IPS-18a (cell line): ENCODE results near the gene CNOT8.
A peak's percentile ranks its signal among the peaks of the same experiment; 100 is the strongest.

Source experiments
- H3K27ac ChIP-seq: one replicate; pipeline ENCODE4 v1.5.1; 2013; ENCODE audit warnings: low read length
- H3K27me3 ChIP-seq: one replicate; pipeline ENCODE4 v1.6.1; 2013; ENCODE audit warnings: mild to moderate bottlenecking, low read length; ENCODE audit not compliant: control insufficient read depth, insufficient read depth
- H3K36me3 ChIP-seq: one replicate; pipeline ENCODE4 v1.6.1; 2013; ENCODE audit warnings: low read depth, low read length; ENCODE audit not compliant: control insufficient read depth
- H3K4me1 ChIP-seq: one replicate; pipeline ENCODE4 v1.6.1; 2013; ENCODE audit warnings: low read depth, low read length; ENCODE audit not compliant: control insufficient read depth
- H3K4me3 ChIP-seq: one replicate; pipeline ENCODE4 v1.5.1; 2013; ENCODE audit warnings: low read length
- H3K9ac ChIP-seq: one replicate; pipeline ENCODE4 v1.6.1; 2013; ENCODE audit warnings: mild to moderate bottlenecking, low read length, moderate library complexity
- H3K9me3 ChIP-seq: one replicate; pipeline ENCODE4 v1.6.1; 2013; ENCODE audit warnings: low read depth, low read length; ENCODE audit not compliant: control insufficient read depth

The CNOT8 gene

DNA sequence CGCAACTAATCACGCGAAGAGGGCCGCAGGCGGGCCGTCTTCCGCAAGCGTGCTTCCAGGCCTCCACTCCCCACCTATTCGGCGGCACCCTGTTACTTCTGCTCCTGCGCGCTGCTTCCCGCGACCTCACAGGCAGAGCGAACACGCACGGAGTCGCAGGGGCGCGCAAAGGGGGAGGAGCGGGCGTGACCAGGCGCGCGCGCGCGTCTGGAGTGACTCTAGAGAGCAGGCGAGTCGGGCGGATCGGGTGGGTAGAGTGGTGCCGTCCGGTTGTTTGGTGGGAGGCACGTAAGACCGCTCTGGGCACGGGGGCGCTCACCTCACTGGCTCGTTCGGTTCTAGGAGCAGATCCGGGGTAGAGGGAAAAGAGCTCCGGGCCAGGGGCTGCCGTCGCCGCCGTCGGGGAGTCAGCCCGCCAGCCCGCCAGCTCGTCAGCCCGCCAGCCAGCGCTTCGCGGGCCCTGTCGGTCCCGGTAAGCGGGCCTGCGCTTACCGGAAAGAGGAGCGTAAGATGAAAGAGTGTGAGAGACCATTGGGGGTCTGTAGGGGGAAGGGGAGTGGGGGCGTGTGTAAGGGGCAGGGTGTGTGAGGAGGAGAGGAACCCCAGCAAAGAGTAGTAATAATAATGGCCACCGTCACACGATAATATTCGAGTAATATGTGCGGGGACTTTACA lies at the start of gene CNOT8:
Gene CNOT8, plus strand, starts transcription at position 331 of the 675 bp plus-strand sequence. CDS start 4,652 bp downstream, outside the sequence.
- H3K36me3 ChIP-seq, result peaks cover 5% of the 10 kb centered on the region
- peak within 1 kb of the TSS; percentile 94 for H3K4me3 ChIP-seq
- peaks cover 10% of the 10 kb centered on the region for H3K4me1 ChIP-seq
- peak within 1 kb of the TSS; percentile 92 for H3K27ac ChIP-seq
- H3K27me3 ChIP-seq, result no peaks in the 10 kb centered on the region
- peak within 1 kb of the TSS; percentile 97 for H3K9ac ChIP-seq
- H3K9me3 ChIP-seq, result no peaks in the 10 kb centered on the region

DNA sequence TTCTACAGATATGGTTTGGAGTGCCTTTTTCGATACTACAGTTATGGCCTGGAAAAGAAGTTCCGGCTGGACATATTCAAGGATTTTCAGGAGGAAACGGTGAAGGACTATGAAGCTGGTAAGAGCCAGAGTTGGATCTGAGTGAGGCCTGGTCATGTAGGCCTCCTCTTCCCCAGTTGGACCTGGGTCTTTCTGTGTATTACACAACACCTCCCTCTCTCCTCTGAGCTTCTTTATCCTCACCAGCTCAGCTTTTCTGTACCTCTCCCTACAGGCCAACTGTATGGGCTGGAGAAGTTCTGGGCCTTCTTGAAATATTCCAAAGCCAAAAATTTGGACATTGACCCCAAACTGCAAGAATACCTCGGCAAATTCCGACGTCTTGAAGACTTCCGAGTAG lies 47.2 kb upstream of the CNOT8 start:
- no peaks in the 10 kb centered on the region for H3K4me1 ChIP-seq
- H3K9ac ChIP-seq, result no peak overlapping the region
- H3K36me3 ChIP-seq, result peaks cover 91% of the 10 kb centered on the region
- no peak overlapping the region for H3K27ac ChIP-seq
- no peaks in the 10 kb centered on the region for H3K9me3 ChIP-seq
- no peaks in the 10 kb centered on the region for H3K27me3 ChIP-seq
- no peak overlapping the region for H3K4me3 ChIP-seq

GRCh38 chr5:154811653-154812465 lies 46.6 kb upstream of the CNOT8 start:
- peaks cover 91% of the 10 kb centered on the region for H3K36me3 ChIP-seq
- no peaks in the 10 kb centered on the region for H3K9me3 ChIP-seq
- no peak overlapping the region for H3K27ac ChIP-seq
- H3K27me3 ChIP-seq, result no peaks in the 10 kb centered on the region
- no peak overlapping the region for H3K4me3 ChIP-seq
- H3K4me1 ChIP-seq, result no peaks in the 10 kb centered on the region
- no peak overlapping the region for H3K9ac ChIP-seq

- no peak overlapping the region for H3K9ac ChIP-seq
- no peaks in the 10 kb centered on the region for H3K4me1 ChIP-seq
- no peak overlapping the region for H3K27ac ChIP-seq
- H3K4me3 ChIP-seq, result no peak overlapping the region
- no peaks in the 10 kb centered on the region for H3K9me3 ChIP-seq
- H3K36me3 ChIP-seq, result peaks cover 88% of the 10 kb centered on the region
- no peaks in the 10 kb centered on the region for H3K27me3 ChIP-seq
These were observed 45.3 kb upstream of the CNOT8 start for GRCh38 chr5:154813158-154813557.

DNA sequence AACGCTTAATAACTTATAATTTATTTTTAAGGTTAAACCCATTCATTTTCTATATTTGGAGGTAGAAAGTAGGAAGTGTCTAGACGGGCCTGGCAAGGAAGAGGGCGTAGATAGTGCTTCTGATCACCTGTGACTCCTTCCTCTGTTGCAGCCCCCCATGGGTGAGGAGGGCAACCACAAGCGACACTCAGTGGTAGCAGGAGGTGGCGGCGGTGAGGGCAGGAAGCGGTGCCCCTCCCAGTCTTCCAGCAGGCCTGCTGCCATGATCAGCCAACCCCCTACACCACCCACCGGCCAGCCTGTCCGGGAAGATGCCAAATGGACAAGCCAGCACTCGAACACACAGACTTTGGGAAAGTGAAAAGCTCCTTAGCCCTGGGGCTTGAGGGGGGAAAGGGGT lies 44.7 kb upstream of the CNOT8 start:
- Histone ChIP-seq H3K4me1 (no peaks in the 10 kb centered on the region), H3K36me3 (peaks cover 87% of the 10 kb centered on the region), H3K27ac (no peak overlapping the region), H3K9me3 (no peaks in the 10 kb centered on the region), H3K4me3 (no peak overlapping the region), H3K27me3 (no peaks in the 10 kb centered on the region), H3K9ac (no peak overlapping the region)

- no peak overlapping the region for H3K4me3 ChIP-seq
- H3K27me3 ChIP-seq, result no peaks in the 10 kb centered on the region
- H3K4me1 ChIP-seq, result no peaks in the 10 kb centered on the region
- no peak overlapping the region for H3K27ac ChIP-seq
- H3K9me3 ChIP-seq, result no peaks in the 10 kb centered on the region
- no peak overlapping the region for H3K9ac ChIP-seq
- peaks cover 82% of the 10 kb centered on the region for H3K36me3 ChIP-seq
These were observed 43.4 kb upstream of the CNOT8 start for GRCh38 chr5:154815025-154815424.

GRCh38 chr5:154815684-154816247 lies 42.7 kb upstream of the CNOT8 start:
- Histone ChIP-seq H3K27ac (no peak overlapping the region), H3K27me3 (no peaks in the 10 kb centered on the region), H3K36me3 (peaks cover 78% of the 10 kb centered on the region)

GRCh38 chr5:154816891-154817492 lies 41.4 kb upstream of the CNOT8 start:
- H3K4me3 ChIP-seq, result no peak overlapping the region
- H3K36me3 ChIP-seq, result peaks cover 66% of the 10 kb centered on the region
- H3K9ac ChIP-seq, result no peak overlapping the region
- H3K27ac ChIP-seq, result no peak overlapping the region
- H3K27me3 ChIP-seq, result no peaks in the 10 kb centered on the region
- H3K4me1 ChIP-seq, result no peaks in the 10 kb centered on the region
- no peaks in the 10 kb centered on the region for H3K9me3 ChIP-seq

More at GRCh38 chr5:154815684-154816247, 42.7 kb upstream of the CNOT8 start:
- Histone ChIP-seq H3K4me1 (no peaks in the 10 kb centered on the region), H3K4me3 (no peak overlapping the region), H3K9ac (no peak overlapping the region), H3K9me3 (no peaks in the 10 kb centered on the region)

DNA sequence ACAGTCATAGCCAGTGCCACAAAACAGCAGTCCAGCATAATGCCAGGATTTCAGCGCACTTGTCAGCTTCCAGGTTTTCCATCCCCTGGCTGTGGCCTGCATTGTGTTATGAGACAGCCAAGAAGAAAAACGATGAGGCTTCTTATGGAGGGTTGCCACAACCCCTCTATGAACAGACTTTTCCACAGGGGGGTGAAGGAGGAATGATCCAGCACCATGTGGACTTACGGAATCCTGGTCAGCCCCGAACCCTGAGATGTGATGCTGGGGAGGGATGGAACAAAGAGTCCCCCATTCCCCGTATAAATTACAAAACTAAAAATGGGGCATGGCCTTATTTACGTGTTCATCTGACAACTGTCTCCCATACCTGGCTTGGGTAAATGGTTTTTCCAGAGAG lies 40.6 kb upstream of the CNOT8 start:
- Histone ChIP-seq H3K36me3 (peaks cover 60% of the 10 kb centered on the region), H3K4me1 (no peaks in the 10 kb centered on the region), H3K27me3 (no peaks in the 10 kb centered on the region), H3K27ac (no peak overlapping the region), H3K9ac (no peak overlapping the region), H3K4me3 (no peak overlapping the region), H3K9me3 (no peaks in the 10 kb centered on the region)

- no peak overlapping the region for H3K9ac ChIP-seq
These were observed 39.8 kb upstream of the CNOT8 start for GRCh38 chr5:154818471-154819116.

DNA sequence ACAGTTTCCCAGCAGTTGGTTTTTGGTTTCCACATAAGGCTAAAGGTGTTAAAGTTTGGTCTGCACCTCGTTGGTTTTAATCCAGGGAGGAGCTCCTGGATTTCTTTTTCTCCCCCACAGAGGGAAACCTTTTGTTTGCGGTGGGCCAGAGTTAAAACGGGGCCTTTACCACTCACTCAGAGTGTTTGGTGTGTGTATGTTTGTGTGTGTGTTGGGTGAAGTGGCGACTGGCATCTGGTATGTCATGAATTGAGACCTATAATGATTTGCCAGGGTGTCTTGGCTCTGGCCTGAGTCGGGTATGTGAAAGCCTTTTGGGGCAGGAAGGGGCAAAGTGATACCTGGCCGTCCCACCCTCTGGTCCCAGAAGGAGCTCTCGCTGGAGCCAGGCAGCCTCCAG lies 38.9 kb upstream of the CNOT8 start:
- H3K4me3 ChIP-seq, result no peak overlapping the region
- H3K4me1 ChIP-seq, result no peaks in the 10 kb centered on the region
- no peaks in the 10 kb centered on the region for H3K27me3 ChIP-seq
- peaks cover 49% of the 10 kb centered on the region for H3K36me3 ChIP-seq
- H3K27ac ChIP-seq, result no peak overlapping the region
- H3K9me3 ChIP-seq, result no peaks in the 10 kb centered on the region
- no peak overlapping the region for H3K9ac ChIP-seq

More at GRCh38 chr5:154818471-154819116, 39.8 kb upstream of the CNOT8 start:
- Histone ChIP-seq H3K9me3 (no peaks in the 10 kb centered on the region), H3K4me3 (no peak overlapping the region), H3K36me3 (peaks cover 53% of the 10 kb centered on the region), H3K27me3 (no peaks in the 10 kb centered on the region), H3K4me1 (no peaks in the 10 kb centered on the region), H3K27ac (no peak overlapping the region)
